GM12801 (cell line): ENCODE results near the gene CRISPLD2.

ENCODE experiments used
- TF ChIP-seq, protein P1 (sequence below): IDR thresholded peaks from one replicate; pipeline ENCODE4 v1.5.1; 2011; ENCODE audit warnings: control low read depth; ENCODE audit not compliant: insufficient read length; ENCODE audit errors: extremely low read depth

CRISPLD2 gene

DNA sequence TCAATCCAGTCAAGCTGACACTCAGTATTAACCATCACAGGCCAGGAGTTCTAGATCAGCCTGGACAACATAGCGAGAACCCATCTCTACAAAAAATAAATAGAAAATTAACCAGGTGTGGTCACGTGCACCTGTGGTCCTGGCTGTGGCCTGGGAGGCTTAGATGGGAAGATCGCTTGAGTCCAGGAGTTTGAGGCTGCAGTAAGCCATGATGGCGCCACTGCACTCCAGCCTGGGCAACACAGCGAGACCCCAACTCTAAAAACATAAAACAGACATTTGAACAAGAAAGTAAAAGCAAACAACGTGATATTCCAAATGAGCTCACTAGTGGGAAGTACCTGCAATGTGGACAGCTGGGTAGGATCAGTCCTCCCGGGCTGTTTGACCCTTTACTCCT lies 41.9 kb downstream of the CRISPLD2 start:
- TF ChIP-seq, protein P1, sequence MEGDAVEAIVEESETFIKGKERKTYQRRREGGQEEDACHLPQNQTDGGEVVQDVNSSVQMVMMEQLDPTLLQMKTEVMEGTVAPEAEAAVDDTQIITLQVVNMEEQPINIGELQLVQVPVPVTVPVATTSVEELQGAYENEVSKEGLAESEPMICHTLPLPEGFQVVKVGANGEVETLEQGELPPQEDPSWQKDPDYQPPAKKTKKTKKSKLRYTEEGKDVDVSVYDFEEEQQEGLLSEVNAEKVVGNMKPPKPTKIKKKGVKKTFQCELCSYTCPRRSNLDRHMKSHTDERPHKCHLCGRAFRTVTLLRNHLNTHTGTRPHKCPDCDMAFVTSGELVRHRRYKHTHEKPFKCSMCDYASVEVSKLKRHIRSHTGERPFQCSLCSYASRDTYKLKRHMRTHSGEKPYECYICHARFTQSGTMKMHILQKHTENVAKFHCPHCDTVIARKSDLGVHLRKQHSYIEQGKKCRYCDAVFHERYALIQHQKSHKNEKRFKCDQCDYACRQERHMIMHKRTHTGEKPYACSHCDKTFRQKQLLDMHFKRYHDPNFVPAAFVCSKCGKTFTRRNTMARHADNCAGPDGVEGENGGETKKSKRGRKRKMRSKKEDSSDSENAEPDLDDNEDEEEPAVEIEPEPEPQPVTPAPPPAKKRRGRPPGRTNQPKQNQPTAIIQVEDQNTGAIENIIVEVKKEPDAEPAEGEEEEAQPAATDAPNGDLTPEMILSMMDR = no peak

DNA sequence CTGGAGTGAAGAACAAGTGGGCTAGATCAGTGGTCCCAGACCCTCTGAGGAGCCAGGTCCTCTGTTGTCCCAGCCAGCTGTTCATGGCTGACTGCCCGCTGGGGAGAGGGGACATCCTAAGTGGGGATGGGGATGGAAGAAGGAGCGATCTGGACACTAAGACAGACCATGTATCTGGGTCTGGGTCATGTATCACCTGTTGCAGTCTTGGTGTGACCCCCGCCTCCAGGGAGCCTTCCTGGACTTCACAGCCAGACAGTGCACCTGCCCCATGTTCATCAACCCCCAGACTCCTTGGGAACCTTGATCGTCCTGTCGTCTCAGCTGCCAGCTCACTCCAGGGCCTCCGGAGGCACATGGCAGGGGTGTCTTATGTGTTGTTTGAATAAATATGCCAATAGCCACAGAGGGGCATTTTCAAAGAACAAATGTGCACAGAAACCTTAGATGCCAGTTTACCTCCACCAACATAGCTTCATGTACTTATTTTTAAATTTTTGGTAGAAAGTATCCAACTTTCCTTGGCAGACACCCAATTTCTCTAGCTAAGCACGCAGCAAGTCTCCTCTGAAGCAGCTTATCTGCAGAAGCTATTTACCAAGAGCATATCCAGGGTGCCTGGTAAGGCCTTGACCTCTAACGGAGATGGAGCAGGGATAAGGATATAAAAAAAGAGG lies 43.2 kb downstream of the CRISPLD2 start:
- TF ChIP-seq, protein P1 = no peak

DNA sequence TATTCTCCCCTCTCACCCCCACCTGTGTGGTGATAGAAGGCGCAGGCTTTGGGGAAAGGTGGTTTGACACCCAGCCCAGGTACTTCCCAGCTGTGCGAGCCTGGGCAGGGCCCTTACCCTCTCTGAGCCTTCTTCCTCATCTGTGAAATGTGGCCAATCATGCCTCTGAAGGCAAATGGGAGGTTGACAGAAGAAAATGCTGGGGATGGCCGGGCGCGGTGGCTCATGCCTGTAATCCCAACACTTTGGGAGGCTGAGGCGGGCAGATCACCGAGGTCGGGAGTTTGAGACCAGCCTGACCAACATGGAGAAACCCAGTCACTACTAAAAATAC lies 43.7 kb downstream of the CRISPLD2 start:
- TF ChIP-seq, protein P1 = no peak

DNA sequence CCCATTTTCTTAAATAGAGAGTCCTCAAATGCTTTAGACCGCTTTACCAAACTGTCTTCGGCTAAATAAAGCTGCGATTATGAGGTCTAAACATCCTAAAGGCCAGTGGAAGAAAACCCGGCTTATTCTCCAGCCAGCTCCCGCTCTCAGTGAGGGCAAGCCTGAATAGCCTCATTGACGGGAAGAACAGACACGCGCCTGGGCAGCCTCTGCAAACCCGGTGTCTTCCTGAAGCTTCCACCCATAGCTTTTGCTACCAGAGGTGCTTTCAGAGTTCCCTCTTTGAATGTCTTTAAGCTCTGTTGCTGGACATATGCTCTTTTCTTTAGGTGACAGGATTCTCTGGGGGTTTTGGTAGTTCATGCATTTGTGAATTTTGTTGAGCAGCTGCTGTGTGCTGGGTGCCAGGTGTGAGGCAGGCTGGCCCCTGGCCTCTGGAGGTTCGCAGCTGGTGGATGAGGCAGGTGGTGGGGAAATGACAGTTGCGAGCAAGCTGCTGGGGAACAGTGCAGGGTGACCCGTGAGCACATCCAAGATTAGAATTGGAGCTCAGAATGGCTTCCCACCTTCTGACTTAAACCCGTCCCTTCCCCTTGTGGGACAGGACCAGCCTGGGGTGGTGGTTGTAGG lies 44.7 kb downstream of the CRISPLD2 start:
- TF ChIP-seq, protein P1 = no peak

DNA sequence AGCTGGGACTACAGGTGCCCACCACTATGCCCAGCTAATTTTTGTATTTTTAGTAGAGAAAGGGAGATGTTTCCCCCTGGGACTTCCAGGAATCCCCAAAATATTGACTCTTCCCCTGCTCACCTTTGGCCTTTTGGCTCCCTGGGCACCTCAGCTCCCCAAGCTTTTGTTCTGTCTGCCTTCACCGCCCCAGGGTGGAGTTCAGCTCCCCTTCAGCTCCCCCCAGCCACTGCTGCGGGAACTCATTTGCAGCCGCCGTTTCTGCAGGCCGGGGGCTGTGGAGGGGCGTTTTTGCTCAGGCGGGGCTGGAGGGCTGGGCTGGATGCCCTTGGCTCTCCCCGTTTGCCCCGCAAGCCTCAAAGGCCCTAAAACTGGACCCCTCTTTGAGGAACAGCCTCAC lies 47.9 kb downstream of the CRISPLD2 start:
- TF ChIP-seq, protein P1 = no peak

DNA sequence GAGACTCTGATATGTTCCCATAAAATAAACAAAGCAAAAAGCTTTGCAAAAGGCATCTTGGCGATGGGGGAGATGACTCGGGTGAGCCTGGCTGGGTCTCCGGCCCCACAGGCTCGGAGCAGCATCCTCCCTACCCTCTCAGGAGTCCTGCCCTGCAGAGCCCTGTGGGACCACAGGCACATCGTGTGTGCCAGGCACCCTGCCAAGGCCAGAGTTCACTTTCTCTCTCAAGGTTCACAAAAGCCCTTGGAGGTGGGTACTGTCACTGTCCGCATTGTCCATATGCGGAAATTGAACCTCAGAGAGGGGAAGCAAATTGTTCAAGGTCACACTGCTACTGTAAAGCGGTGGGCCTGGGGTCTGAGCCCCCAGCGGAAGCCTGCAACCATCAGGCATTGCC lies 48.5 kb downstream of the CRISPLD2 start:
- TF ChIP-seq, protein P1 = no peak

DNA sequence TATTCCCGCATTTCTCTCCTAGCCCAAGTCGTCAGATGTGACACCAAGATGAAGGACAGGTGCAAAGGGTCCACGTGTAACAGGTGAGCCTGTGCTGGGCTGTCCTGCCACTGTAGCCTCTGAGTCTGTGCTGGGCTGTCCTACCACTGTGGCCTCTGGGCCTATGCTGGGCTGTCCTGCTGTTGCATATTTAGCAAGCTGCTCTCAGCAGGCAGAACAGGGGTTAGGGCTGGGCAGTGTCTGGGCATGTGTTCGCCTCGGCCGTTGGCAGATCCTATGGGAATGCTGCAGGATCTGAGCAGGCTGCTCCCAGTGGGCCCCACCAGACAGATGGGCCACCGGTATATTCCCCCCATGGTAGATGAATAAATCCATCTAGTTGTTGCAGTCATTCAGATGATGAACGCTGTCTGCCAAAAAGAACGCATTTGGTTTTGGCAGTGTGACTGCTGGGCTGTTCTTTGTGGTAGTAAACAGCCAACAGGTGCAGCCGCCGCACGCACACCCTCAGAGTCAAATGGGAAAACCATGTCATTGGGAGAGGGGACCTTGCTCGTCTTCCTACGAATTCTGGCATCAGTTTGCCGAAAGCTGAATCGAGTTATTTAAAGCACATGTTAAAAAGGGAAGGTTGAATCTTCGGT lies 49.2 kb downstream of the CRISPLD2 start:
- TF ChIP-seq, protein P1 = no peak
